NCI-H82 (cell line): ENCODE measurements around the gene TDRD10.

Source experiments
- DNase-seq: peaks from one replicate; lab custom pipeline; 2025; lab: John Stamatoyannopoulos, UW

The TDRD10 gene, protein sequence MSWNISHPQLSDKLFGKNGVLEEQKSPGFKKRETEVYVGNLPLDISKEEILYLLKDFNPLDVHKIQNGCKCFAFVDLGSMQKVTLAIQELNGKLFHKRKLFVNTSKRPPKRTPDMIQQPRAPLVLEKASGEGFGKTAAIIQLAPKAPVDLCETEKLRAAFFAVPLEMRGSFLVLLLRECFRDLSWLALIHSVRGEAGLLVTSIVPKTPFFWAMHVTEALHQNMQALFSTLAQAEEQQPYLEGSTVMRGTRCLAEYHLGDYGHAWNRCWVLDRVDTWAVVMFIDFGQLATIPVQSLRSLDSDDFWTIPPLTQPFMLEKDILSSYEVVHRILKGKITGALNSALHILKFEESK

GRCh38 chr1:154502066-154502743 is at the start of gene TDRD10, which contains the start of gene SHE:
TSS of gene TDRD10 (plus strand) at chr1:154502219. CDS start at chr1:154506904, 4,685 bp downstream.
TSS of gene SHE (minus strand) at chr1:154502412. CDS start at chr1:154502026, 386 bp downstream.
- DNase-seq = peak; percentile 33

DNA sequence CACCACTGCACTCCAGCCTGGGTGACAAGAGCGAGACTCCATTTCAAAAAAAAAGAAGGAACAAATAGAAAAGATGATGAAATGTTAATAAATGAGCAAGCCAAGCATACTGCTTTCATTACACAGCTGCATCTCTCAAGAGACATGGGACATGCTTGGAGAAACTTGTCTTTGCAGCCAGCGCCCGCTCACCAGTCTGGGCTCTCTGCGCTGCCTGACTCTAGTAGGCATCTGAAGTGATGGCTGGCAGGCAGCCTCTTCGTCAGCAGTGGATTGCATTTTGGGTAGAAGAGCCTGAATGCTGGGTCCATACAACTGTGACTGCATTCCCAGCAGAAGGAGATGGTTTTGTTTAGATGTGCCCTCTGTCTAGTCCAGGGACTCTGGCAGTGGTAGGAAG is 48.9 kb upstream of the TDRD10 start:
- no peak for DNase-seq

DNA sequence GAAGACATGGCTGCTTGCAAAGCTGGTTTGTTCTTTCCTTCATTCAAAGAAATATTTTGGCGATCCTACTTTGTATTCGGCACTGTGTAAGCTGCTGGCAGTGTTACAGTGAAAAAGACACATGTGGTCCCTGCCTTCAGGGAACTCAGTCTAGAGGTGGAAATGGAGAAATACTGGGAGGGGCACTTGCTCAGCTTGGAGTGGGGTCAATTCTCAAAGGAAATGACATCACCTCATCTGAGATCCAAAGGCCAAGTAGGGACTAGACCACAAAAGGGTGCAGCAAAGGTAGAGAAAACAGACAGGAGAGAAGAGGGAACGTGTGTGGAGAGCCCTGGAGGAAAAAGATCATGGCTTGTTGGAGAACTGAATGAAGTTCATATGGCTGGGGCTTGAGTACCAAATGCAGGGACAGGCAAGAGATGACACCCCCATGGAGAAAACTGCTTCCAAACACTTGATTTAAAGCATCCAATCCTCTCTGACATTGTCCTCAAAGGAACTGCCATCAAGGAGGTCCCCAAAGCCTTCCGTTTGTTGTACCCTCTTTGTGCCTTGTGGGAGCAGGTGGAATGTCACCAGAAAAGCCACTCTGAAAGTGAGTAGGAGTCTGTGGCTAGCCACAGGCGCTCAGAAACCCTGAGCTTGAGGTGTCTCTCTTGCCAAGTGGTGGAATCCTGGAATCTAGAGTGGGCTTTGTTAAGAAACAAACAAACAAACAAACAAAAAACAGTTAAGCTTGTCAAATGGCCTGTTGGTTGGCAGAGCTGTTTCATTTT is 48.3 kb upstream of the TDRD10 start:
- DNase-seq = no peak

DNA sequence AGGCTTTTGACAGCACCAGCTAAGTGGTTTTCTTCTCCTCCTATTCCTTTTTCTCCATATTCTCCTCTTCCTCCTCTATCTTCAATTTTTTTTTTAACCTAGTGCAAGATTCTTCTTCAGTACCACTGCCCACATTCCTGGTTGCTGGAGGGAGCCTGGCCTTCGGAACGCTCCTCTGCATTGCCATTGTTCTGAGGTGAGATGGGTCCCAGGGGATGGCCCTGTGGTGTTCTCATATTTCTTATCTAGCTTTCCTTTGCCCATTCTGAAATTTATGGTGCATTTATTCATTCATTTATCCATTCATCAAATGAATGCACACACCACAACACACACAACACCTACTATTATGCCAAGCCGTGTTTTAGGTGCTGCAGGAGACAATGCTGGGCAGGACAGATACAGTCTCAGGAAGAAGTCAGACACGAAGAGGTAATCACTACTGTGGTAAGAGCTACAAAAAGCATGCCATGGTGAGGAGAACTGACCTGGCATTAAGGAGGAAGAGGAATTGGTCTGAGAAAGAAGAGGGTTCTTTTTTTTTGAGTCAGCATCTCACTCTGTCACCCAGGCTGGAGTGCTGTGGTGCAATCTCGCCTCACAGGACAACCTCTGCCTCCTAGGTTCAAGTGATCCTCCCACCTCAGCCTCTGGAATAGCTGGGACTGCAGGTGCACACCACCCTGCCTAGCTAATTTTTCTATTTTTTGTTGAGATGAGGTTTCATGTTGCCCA is 47.5 kb upstream of the TDRD10 start:
- no peak for DNase-seq

- DNase-seq = no peak
Measured at GRCh38 chr1:154456631-154457030, 45.4 kb upstream of the TDRD10 start.

- DNase-seq = no peak
Measured at GRCh38 chr1:154459080-154459479, 42.9 kb upstream of the TDRD10 start.

GRCh38 chr1:154460695-154461260 is 41.2 kb upstream of the TDRD10 start:
- DNase-seq = no peak

GRCh38 chr1:154463512-154463990 is 38.5 kb upstream of the TDRD10 start:
- DNase-seq = no peak

DNA sequence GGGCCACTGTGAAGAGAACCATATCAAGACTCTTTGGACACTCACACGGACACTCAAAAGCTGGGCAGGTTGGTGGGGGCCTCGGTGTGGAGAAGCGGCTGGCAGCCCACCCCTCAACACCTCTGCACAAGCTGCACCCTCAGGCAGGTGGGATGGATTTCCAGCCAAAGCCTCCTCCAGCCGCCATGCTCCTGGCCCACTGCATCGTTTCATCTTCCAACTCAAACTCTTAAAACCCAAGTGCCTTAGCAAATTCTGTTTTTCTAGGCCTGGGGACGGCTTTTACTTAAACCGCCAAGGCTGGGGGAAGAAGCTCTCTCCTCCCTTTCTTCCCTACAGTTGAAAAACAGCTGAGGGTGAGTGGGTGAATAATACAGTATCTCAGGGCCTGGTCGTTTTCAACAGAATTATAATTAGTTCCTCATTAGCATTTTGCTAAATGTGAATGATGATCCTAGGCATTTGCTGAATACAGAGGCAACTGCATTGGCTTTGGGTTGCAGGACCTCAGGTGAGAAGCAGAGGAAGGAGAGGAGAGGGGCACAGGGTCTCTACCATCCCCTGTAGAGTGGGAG is 36.3 kb upstream of the TDRD10 start:
- no peak for DNase-seq

- DNase-seq = no peak
Measured at GRCh38 chr1:154466206-154466605, 35.8 kb upstream of the TDRD10 start.

DNA sequence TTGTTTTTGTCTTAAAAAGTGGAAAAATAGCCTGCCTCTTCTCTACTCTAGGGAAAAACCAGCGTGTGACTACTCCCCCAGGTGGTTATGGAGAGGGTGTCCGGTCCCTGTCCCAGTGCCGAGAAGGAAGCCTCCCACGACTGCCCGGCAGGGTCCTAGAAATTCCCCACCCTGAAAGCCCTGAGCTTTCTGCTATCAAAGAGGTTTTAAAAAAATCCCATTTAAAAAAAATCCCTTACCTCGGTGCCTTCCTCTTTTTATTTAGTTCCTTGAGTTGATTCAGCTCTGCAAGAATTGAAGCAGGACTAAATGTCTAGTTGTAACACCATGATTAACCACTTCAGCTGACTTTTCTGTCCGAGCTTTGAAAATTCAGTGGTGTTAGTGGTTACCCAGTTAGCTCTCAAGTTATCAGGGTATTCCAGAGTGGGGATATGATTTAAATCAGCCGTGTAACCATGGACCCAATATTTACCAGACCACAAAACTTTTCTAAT is 35.0 kb upstream of the TDRD10 start:
- peak; percentile 26 for DNase-seq

DNA sequence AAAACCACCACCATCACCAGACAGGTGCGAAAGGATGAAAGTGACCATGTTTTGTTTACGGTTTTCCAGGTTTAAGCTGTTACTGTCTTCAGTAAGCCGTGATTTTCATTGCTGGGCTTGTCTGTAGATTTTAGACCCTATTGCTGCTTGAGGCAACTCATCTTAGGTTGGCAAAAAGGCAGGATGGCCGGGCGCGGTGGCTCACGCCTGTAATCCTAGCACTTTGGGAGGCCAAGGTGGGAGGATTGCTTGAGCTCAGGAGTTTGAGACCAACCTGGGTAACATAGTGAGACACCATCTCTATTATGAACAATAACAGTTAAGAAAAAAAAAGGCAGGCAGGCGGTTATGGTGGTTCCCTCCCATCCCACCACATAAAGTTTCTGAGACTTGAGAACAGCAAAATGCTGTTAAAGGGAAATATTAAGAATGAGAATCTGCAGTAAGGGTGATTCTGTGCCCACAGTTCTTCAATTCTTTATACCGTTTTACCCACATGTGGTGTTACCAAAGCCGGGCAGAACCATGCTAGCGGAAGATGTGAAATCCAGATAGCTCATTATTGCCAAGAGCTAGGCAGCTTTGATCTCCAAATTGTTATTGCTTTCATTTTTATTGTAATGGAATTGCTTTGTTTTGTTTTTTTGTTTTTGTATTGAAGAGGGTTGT is 34.5 kb upstream of the TDRD10 start:
- DNase-seq = no peak

DNA sequence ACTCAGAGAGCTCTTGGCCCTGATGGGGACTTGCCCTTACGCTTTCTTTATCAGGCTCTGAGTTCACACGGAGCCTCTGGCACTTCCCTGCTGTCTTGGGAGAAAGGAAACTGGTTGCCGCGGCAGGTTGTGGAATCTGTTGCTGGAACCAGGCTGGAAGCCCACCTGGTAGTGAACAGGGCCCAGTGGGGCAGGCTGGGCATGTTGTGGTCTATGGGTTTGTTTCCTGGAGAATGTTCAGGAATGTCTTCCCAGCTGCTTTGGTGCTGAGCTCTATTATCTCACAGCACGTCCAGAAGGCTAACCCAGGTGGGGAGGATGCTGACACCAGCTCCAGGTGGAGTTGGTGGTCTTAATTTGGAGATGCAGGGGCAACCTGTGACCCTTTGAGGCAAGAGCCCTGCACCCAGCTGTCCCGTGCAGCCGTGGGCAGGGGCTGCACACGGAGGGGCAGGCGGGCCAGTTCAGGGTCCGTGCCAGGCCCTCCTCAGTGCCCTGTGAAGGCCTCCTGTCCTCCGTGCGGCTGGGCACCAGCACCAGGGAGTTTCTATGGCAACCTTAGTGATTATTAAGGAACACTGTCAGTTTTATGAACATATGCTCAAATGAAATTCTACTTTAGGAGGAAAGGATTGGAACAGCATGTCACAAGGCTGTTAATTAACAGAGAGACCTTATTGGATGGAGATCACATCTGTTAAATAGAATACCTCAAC is 33.3 kb upstream of the TDRD10 start:
- DNase-seq = no peak

GRCh38 chr1:154469844-154470560 is 32.0 kb upstream of the TDRD10 start:
- DNase-seq = no peak

DNA sequence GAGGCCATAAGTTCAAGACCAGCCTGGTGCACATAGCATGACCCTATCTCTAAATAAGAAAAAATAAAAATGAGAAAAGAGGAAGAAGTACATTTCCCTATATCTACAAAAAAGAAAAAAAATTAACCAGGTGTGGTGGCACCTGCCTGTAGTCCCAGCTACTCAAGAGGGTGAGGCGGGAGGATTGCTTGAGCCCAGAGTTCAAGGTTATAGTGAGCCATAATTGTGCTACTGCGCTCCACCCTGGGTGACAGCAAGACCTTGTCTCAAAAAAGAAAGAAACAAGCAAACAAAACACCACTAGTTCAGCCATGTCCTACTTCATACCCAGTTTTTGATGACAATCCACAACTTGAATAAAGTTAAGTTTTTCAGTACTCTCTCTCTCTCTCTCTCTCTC is 30.7 kb upstream of the TDRD10 start:
- DNase-seq = no peak

DNA sequence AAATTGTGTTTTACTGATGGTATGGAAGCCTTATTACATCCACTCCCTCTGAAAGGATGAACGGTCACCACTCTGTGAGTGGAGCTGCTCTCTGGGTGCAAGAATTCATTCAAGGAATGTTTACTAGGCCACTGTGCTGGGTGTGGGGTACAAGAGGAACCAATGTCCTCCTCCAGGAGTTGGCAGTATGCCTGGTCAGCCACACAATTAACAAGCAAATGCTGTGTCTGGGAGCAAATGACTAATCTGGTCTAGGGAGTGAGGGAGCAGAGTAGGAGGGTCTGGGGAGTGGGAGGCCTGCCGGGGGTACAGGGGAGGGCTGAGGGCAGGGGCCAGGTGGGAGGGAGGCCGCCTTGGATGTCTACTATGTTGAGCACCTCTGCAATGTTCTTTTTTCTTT is 27.2 kb upstream of the TDRD10 start:
- no peak for DNase-seq

GRCh38 chr1:154476791-154477190 is 25.2 kb upstream of the TDRD10 start:
- no peak for DNase-seq

GRCh38 chr1:154478013-154478412 is 24.0 kb upstream of the TDRD10 start:
- no peak for DNase-seq

DNA sequence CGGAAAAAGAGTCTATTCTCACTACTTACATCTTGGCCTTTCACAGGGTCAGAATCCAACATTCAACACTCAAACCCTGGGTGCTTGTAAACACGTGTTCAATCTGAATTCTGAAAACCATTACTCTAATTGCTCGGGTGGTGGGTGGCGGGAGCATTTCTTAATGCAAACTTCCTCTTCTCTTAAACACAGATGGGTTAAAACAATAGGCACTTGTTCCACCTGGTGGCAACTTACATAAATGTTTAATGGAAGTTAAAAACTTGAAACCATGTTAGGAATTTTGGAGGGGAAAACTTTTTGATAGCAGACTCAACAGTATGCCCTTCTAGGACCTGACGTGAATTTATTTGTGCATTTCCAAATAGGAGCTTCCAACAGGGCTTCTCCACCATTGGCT is 23.4 kb upstream of the TDRD10 start:
- DNase-seq = no peak
